NT2/D1 (cell line): ENCODE data around the gene SLC25A43.

ENCODE experiments used
- DNase-seq: peaks from one replicate; pipeline ENCODE4 v3.0.0-alpha.2; 2011; ENCODE audit warnings: low read depth, low spot score
- H3K27me3 ChIP-seq: 2 replicates; pipeline ENCODE4 v1.6.0; 2011; ENCODE audit warnings: mild to moderate bottlenecking; ENCODE audit not compliant: insufficient read length, insufficient read depth
- H3K36me3 ChIP-seq: 2 replicates; pipeline ENCODE4 v1.6.1; 2011; ENCODE audit warnings: mild to moderate bottlenecking, low read length, mixed read lengths; ENCODE audit not compliant: insufficient read depth, insufficient read length
- H3K4me1 ChIP-seq: 2 replicates; pipeline ENCODE4 v1.5.1; 2011; ENCODE audit not compliant: insufficient read depth, insufficient read length
- H3K4me3 ChIP-seq: 2 replicates; pipeline ENCODE4 v1.5.1; 2011; ENCODE audit warnings: low read depth; ENCODE audit not compliant: insufficient read length
- H3K9ac ChIP-seq: 2 replicates; pipeline ENCODE4 v1.6.0; 2011; ENCODE audit warnings: low read depth; ENCODE audit not compliant: insufficient read length
- H3K9me3 ChIP-seq: 2 replicates; pipeline ENCODE4 v1.5.1; 2011; ENCODE audit warnings: mild to moderate bottlenecking, low read length; ENCODE audit not compliant: insufficient read depth
- SUZ12 ChIP-seq: IDR thresholded peaks from 2 replicates; pipeline ENCODE4 v1.6.1; 2011; ENCODE audit not compliant: insufficient read length, insufficient read depth; ENCODE audit errors: extremely low read depth
- YY1 ChIP-seq: IDR thresholded peaks from 2 replicates; pipeline ENCODE4 v1.6.1; 2011; ENCODE audit not compliant: insufficient read length, insufficient read depth
- ZNF274 ChIP-seq: IDR thresholded peaks from 2 replicates; pipeline ENCODE4 v1.6.1; 2011; ENCODE audit warnings: mild to moderate bottlenecking, low read depth, low read length

Gene SLC25A43

DNA sequence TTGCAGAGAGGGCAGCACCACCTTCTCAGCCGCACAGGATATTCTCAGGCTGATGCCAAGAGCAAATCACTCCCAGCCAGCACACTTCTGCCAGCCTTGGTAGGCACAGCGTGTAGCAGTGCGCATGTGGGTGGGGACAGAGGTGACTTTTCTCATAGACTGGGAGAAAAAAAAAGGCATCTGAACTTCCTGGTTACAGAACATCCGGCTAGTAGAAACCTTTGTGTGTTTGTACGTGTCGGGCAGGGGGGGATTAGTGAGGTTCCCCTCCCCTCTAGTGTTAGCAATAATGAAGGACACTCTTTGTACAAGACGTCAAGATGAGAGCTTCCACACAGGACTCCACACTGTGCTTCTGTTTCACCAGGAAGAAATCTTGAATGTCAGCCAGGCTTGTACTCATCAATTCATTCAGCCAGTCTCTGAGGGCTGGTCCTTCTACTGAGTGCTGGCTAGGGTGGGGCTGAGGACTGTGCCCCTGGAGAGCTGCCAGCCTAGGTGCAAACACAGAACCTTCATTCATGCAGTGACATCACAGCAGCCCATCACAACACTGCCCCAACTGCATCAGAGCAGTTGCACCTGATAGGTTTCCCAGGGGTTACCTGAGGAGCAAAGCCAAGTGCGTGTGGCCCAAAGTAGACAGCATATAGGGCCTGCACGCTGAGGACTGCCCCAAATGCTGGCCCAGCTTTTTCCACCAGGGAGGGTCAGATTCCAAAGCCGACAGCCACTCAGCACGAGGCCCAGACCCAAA, 103.8 kb downstream of the SLC25A43 start:
- Histone ChIP-seq H3K4me1 (peaks cover 6% of the 10 kb centered on the region), H3K9ac (no peak overlapping the region), H3K36me3 (no peaks in the 10 kb centered on the region), H3K27me3 (no peaks in the 10 kb centered on the region), H3K9me3 (no peaks in the 10 kb centered on the region), H3K4me3 (no peak overlapping the region)
- no peak for DNase-seq
- TF ChIP-seq ZNF274 (no peak), SUZ12 (no peak), YY1 (no peak)

DNA sequence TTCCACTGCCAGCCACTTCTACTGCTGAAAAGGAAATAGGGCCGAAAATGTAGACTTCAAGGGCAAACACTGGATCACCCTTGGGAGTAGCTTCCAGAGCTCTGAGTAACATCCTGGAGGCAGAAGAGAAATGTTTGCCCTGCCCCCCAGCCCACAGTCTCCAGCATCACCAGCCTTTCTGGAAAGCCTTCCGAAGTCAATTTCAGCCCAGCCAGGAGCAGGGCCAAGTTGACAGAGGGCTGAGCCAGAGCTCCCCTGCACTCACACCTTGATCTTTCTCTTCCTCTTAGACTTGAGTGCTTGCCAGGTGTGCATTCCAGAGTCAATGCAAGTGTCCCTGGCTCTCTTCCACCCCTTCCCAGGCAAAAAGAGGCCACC, 104.3 kb downstream of the SLC25A43 start:
- no peak overlapping the region for H3K4me3 ChIP-seq
- TF ChIP-seq ZNF274: no peak
- TF ChIP-seq SUZ12: no peak
- no peak for TF ChIP-seq YY1
- no peak for DNase-seq

More for the DNA sequence above, 104.3 kb downstream of the SLC25A43 start:
- Histone ChIP-seq H3K9me3 (no peaks in the 10 kb centered on the region), H3K36me3 (no peaks in the 10 kb centered on the region), H3K27me3 (no peaks in the 10 kb centered on the region), H3K9ac (no peak overlapping the region), H3K4me1 (peaks cover 6% of the 10 kb centered on the region)
